GM12878 (cell line): ENCODE measurements around the gene LRRC23.

Source experiments
- ATF2 ChIP-seq: IDR thresholded peaks from 2 replicates; pipeline ENCODE4 v1.6.1; 2012; ENCODE audit warnings: low read length, inconsistent platforms
- BCL3 ChIP-seq: IDR thresholded peaks from 2 replicates; pipeline ENCODE4 v1.6.1; 2011; ENCODE audit warnings: borderline replicate concordance, low read depth, mild to moderate bottlenecking, moderate library complexity, low read length; ENCODE audit not compliant: insufficient read depth, poor library complexity, severe bottlenecking
- CTCF ChIP-seq, 3 experiments: IDR thresholded peaks in 2 of 3; conservative IDR thresholded peaks in 1 of 3; 2 replicates each; pipeline ENCODE4 v1.5.1; 2011; ENCODE audit warnings: low read depth in 3 of 3, low read length in 3 of 3, mild to moderate bottlenecking in 3 of 3, control low read depth in 2 of 3, moderate library complexity in 2 of 3, inconsistent platforms in 1 of 3, mixed read lengths in 1 of 3; ENCODE audit not compliant: control insufficient read depth in 2 of 3, insufficient read depth in 1 of 3; ENCODE audit errors: extremely low read depth in 1 of 3
- GABPA ChIP-seq: IDR thresholded peaks from 2 replicates; pipeline ENCODE4 v1.6.1; 2014; ENCODE audit warnings: antibody characterized with exemption, low read depth, mild to moderate bottlenecking, inconsistent platforms
- POLR2AphosphoS5 ChIP-seq: IDR thresholded peaks from 2 replicates; pipeline ENCODE4 v1.6.1; 2011; ENCODE audit warnings: mild to moderate bottlenecking, low read length, inconsistent platforms
- RAD21 ChIP-seq: IDR thresholded peaks from 2 replicates; pipeline ENCODE4 v1.6.1; 2011; ENCODE audit warnings: mild to moderate bottlenecking, low read depth, low read length, moderate library complexity; ENCODE audit not compliant: insufficient read depth
- RCOR1 ChIP-seq: conservative IDR thresholded peaks from 2 replicates; pipeline ENCODE4 v1.6.1; 2012; ENCODE audit warnings: low read depth, low read length, improper control_type of control experiment
- RELA ChIP-seq: fragments of 450-650 bp; IDR thresholded peaks from 2 replicates; pipeline ENCODE4 v1.8.0; 2014; ENCODE audit warnings: borderline replicate concordance; ENCODE audit not compliant: partially characterized antibody
- RFX5 ChIP-seq: IDR thresholded peaks from 2 replicates; pipeline ENCODE4 v1.6.1; 2011; ENCODE audit warnings: low read depth, low read length, improper control_type of control experiment
- SKIL ChIP-seq: fragments of 450-650 bp; IDR thresholded peaks from 2 replicates; pipeline ENCODE4 v1.6.1; 2017; ENCODE audit warnings: mild to moderate bottlenecking, low read depth, inconsistent platforms; ENCODE audit not compliant: poor library complexity, severe bottlenecking
- TARDBP ChIP-seq: IDR thresholded peaks from 2 replicates; pipeline ENCODE4 v1.6.1; 2016; ENCODE audit warnings: borderline replicate concordance
- TCF3 ChIP-seq: IDR thresholded peaks from 2 replicates; pipeline ENCODE4 v1.6.1; 2012; ENCODE audit warnings: low read depth, mild to moderate bottlenecking, low read length, borderline replicate concordance; ENCODE audit not compliant: insufficient read depth
- YY1 ChIP-seq: IDR thresholded peaks from 2 replicates; pipeline ENCODE4 v1.6.1; 2011; ENCODE audit warnings: low read depth, mild to moderate bottlenecking, low read length

GRCh38 chr12:6916426-6917200, 12.0 kb downstream of the LRRC23 start:
- no peak for TF ChIP-seq BCL3
- TF ChIP-seq TCF3, result no peak
- no peak for TF ChIP-seq RELA
- no peak for TF ChIP-seq SKIL
- no peak for TF ChIP-seq CTCF (IDR thresholded peaks at IDR 0.05 in 2 of 3, conservative IDR thresholded peaks at IDR 0.05 in 1 of 3; ENCODE audit: control insufficient read depth in 2 of 3, extremely low read depth in 1 of 3, insufficient read depth in 1 of 3, low read depth in 3 of 3, low read length in 3 of 3)
- no peak for TF ChIP-seq GABPA
- TF ChIP-seq POLR2AphosphoS5, result no peak
- TF ChIP-seq TARDBP, result no peak
- TF ChIP-seq RFX5, result no peak
- TF ChIP-seq RCOR1, result no peak
- TF ChIP-seq YY1, result no peak
- TF ChIP-seq ATF2, result no peak
- TF ChIP-seq RAD21, result no peak
